Spleen (tissue), 11 donors: ENCODE results near the gene RAP2A. TPM values are rescaled to one million over a fixed set of nuclear protein-coding genes. Genes with fewer than 3 reads are reported as not detected.

Experiments
- DNase-seq: peaks from one replicate; pipeline ENCODE4 v3.0.0-alpha.2; 2020
- H3K27ac ChIP-seq, 8 donors: fragments of 200-600 bp; sonication (generic) in 7 of 8; 1 replicate in 4 of 8; 2 replicates in 4 of 8; pipeline versions ENCODE4 v1.5.0 to v1.8.0; 2016 to 2021; ENCODE audit warnings: inconsistent platforms in 4 of 8, mild to moderate bottlenecking in 4 of 8, moderate library complexity in 1 of 8
- H3K27me3 ChIP-seq, 7 donors: fragments of 200-600 bp; sonication (generic) in 6 of 7; replicated peaks in 1 of 7; 1 replicate in 4 of 7; 2 replicates in 3 of 7; pipeline versions ENCODE4 v1.5.0 to v1.8.0; 2016 to 2021; ENCODE audit warnings: inconsistent platforms in 3 of 7, mild to moderate bottlenecking in 1 of 7
- H3K36me3 ChIP-seq, 6 donors: fragments of 200-600 bp; sonication (generic) in 5 of 6; 1 replicate in 4 of 6; 2 replicates in 2 of 6; pipeline versions ENCODE4 v1.5.0 to v1.8.0; 2016 to 2021; ENCODE audit warnings: inconsistent platforms in 2 of 6
- H3K4me1 ChIP-seq, 6 donors: fragments of 200-600 bp; sonication (generic) in 5 of 6; 1 replicate in 3 of 6; 2 replicates in 3 of 6; pipeline versions ENCODE4 v1.5.0 to v1.8.0; 2016 to 2021; ENCODE audit warnings: inconsistent platforms in 3 of 6
- H3K4me3 ChIP-seq, 8 donors: fragments of 200-600 bp; sonication (generic) in 7 of 8; 1 replicate in 4 of 8; 2 replicates in 4 of 8; pipeline versions ENCODE4 v1.5.0 to v1.8.0; 2016 to 2021; ENCODE audit warnings: inconsistent platforms in 4 of 8, mild to moderate bottlenecking in 4 of 8, moderate library complexity in 2 of 8
- H3K9me3 ChIP-seq, 8 donors: fragments of 200-600 bp; sonication (generic) in 7 of 8; 1 replicate in 4 of 8; 2 replicates in 4 of 8; pipeline versions ENCODE4 v1.5.0 to v1.8.0; 2016 to 2021; ENCODE audit warnings: inconsistent platforms in 4 of 8
- CTCF ChIP-seq, 11 experiments: fragments of 200-600 bp in 7 of 11; fragments of 450-650 bp in 4 of 11; sonication (generic) in 4 of 11; IDR thresholded peaks in 8 of 11; conservative IDR thresholded peaks in 3 of 11; 1 replicate in 7 of 11; 2 replicates in 4 of 11; pipeline versions ENCODE4 v1.4.0 to v1.8.0; 2016 to 2021; ENCODE audit warnings: antibody characterized with exemption in 11 of 11, inconsistent platforms in 4 of 11, mild to moderate bottlenecking in 1 of 11
- POLR2A ChIP-seq, 3 donors: fragments of 450-650 bp; IDR thresholded peaks; one replicate each; pipeline ENCODE4 v1.5.1; 2017; ENCODE audit warnings: antibody characterized with exemption in 3 of 3, mild to moderate bottlenecking in 1 of 3
- POLR2AphosphoS5 ChIP-seq, 3 donors: sonication (generic); formaldehyde crosslinking; IDR thresholded peaks; one replicate each; pipeline ENCODE4 v1.5.1; 2017; ENCODE audit warnings: antibody characterized with exemption in 3 of 3
- WGBS, 5 donors: extraction: QIAGEN DNeasy Blood & Tissue Kit in 3 of 5; methylation state at CpG; one replicate each; pipeline versions ENCODE4 v1.1.5 to v1.1.7; 2013 to 2018; 5-methylcytosine and 5-hydroxymethylcytosine counted together
- intact Hi-C: fragments of 100-400 bp; cut with DNase I; formaldehyde crosslinking; loops from one replicate; pipeline ENCODE4 v1.15.0; 2023; ENCODE audit warnings: low total_unique reads
- polyA plus RNA-seq, 3 donors: library from polyadenylated mRNA; stranded (reverse); fragments of 200-250 nt; gene quantifications; one replicate each; pipeline ENCODE4 v1.2.1, GENCODE V29; 2013
- total RNA-seq, 7 donors: library from RNA; depleted of rRNA in 3 of 7; stranded (reverse); fragments of >200 nt in 3 of 7; fragmentation: NEBNext Ultra II Directional in 4 of 7; extraction: Animal tissue kit (Norgen Biotek cat#: 25700) in 4 of 7; gene quantifications; one replicate each; pipeline versions ENCODE4 v1.1.0 to v1.2.1, GENCODE V29; 2016 to 2021
- donor health status: healthy with polysubstance abuse.
- donor health status: DM: no; HTN: no; CAD: no; lungs with moderate emphysema.
- donor health status: DM: no; HTN: no; CAD: no.
- donor health status: Bipolar disorder and iron deficiency.
- donor health status: healthy.
- donor health status: DM: no; HTN: no; CAD: no.
- donor health status: DM: yes; HTN: yes; CAD: no.

RAP2A gene
- total and polyA plus RNA-seq, 10 donors: 5.2 to 39.0 (median 29.8) TPM

- DNase-seq: no peak
- Histone ChIP-seq H3K27me3 (no peaks in the 10 kb centered on the region), H3K4me1 (no peaks in the 10 kb centered on the region), H3K36me3 (peaks cover 0 to 6% (median 0%) of the 10 kb centered on the region in 6 donors), H3K9me3 (peaks cover 0 to 11% (median 2%) of the 10 kb centered on the region in 8 donors), H3K4me3 (no peak overlapping the region), H3K27ac (no peak overlapping the region)
- 75 to 84% (median 79%) methylated on average over 10 of the region's 10 CpGs for WGBS, 5 donors
- TF ChIP-seq POLR2A (IDR thresholded peaks at IDR 0.05) (no peak), POLR2AphosphoS5 (IDR thresholded peaks at IDR 0.05) (no peak), CTCF (IDR thresholded peaks at IDR 0.05 in 8 of 11, conservative IDR thresholded peaks at IDR 0.05 in 3 of 11) (no peak)
- intact Hi-C loops: no loop called here
These were observed 36.7 kb upstream of the RAP2A start for GRCh38 chr13:97397267-97397666.

- Histone ChIP-seq H3K36me3 (no peaks in the 10 kb centered on the region), H3K9me3 (peaks cover 0 to 11% (median 2%) of the 10 kb centered on the region in 8 donors), H3K4me3 (no peak overlapping the region), H3K27me3 (no peaks in the 10 kb centered on the region), H3K27ac (no peak overlapping the region), H3K4me1 (no peaks in the 10 kb centered on the region)
- no peak for DNase-seq
- TF ChIP-seq CTCF (IDR thresholded peaks at IDR 0.05 in 8 of 11, conservative IDR thresholded peaks at IDR 0.05 in 3 of 11) (no peak), POLR2AphosphoS5 (IDR thresholded peaks at IDR 0.05) (no peak), POLR2A (IDR thresholded peaks at IDR 0.05) (no peak)
- 62 to 78% (median 74%) methylated on average over 3 of the region's 3 CpGs for WGBS, 5 donors
- intact Hi-C loops: no loop called here
These were observed 32.5 kb upstream of the RAP2A start for GRCh38 chr13:97401421-97401820.

GRCh38 chr13:97403893-97404750 lies 29.8 kb upstream of the RAP2A start:
- no peak overlapping the region for H3K4me3 ChIP-seq
- no peak for DNase-seq
- peaks cover 0 to 11% (median 2%) of the 10 kb centered on the region in 8 donors for H3K9me3 ChIP-seq
- no peak overlapping the region for H3K27ac ChIP-seq
- H3K27me3 ChIP-seq: no peaks in the 10 kb centered on the region
- no peaks in the 10 kb centered on the region for H3K36me3 ChIP-seq
- no peaks in the 10 kb centered on the region for H3K4me1 ChIP-seq
- intact Hi-C loops: no loop called here
- TF ChIP-seq CTCF (IDR thresholded peaks at IDR 0.05 in 8 of 11, conservative IDR thresholded peaks at IDR 0.05 in 3 of 11) (no peak), POLR2AphosphoS5 (IDR thresholded peaks at IDR 0.05) (no peak)
- 87 to 95% (median 90%) methylated on average over 3 of the region's 3 CpGs for WGBS, 5 donors

- intact Hi-C loops: no loop called here
- Histone ChIP-seq H3K36me3 (no peaks in the 10 kb centered on the region), H3K27me3 (no peaks in the 10 kb centered on the region), H3K4me1 (no peaks in the 10 kb centered on the region), H3K4me3 (no peak overlapping the region), H3K9me3 (no peaks in the 10 kb centered on the region), H3K27ac (no peak overlapping the region)
- TF ChIP-seq POLR2A (IDR thresholded peaks at IDR 0.05) (no peak), POLR2AphosphoS5 (IDR thresholded peaks at IDR 0.05) (no peak), CTCF (IDR thresholded peaks at IDR 0.05 in 8 of 11, conservative IDR thresholded peaks at IDR 0.05 in 3 of 11) (no peak)
- DNase-seq: no peak
- WGBS, 5 donors: 90 to 97% (median 93%) methylated on average over 2 of the region's 2 CpGs
These were observed 26.4 kb upstream of the RAP2A start for GRCh38 chr13:97407540-97407939.
